HK-2 (cell line): ENCODE measurements around the gene SLC29A3.

ENCODE experiments used
- DNase-seq: peaks from one replicate; pipeline ENCODE4 v3.0.0-alpha.2; 2018; ENCODE audit not compliant: unreplicated experiment

Gene SLC29A3

DNA sequence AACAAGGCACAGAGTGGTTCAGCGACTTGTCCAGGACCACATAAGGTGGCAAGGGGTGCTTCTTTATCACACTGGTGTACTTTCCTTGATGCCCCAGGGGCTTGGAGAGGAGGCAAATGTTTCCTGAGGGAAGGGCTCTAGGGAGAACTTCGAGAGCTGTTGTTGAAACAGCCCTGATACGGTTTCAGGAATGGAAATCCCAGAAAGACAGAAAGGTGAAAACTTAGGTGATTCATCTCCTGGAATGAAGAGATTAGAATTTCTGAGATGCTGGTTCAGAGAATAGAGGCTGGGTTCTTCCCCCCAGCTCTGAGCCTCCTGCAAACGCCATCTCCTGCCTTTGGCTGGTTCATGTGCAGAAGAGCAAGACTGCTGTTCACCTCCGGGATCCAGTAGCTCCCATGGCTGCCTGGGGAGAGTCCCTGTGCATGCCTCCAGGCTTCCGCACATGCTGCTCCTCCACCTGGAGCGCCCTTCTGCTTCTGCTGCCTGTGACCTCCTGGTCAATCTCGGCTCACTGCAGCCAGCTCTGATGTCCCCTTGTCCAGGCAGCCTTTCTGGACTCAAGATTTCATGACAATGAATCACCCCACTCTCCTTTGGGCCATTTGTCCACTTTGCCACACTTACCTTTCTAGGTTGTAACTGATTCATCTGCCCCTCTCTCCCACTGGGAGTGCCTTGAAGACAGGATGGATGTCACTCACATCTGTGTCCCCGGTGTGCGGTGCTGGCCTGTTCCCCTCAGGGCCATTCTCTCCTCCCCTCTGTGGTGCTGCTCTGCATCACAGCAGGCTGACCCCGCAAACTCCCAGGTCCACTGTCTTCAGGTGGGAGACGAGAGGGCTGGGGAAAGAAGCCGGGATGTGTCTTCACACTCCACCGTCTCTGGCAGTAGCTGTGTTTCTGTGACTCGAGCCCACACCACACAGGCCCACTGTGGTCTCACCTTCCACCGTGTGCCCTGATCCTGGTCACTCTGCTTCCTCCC is 74.0 kb downstream of the SLC29A3 start:
- DNase-seq = no peak

DNA sequence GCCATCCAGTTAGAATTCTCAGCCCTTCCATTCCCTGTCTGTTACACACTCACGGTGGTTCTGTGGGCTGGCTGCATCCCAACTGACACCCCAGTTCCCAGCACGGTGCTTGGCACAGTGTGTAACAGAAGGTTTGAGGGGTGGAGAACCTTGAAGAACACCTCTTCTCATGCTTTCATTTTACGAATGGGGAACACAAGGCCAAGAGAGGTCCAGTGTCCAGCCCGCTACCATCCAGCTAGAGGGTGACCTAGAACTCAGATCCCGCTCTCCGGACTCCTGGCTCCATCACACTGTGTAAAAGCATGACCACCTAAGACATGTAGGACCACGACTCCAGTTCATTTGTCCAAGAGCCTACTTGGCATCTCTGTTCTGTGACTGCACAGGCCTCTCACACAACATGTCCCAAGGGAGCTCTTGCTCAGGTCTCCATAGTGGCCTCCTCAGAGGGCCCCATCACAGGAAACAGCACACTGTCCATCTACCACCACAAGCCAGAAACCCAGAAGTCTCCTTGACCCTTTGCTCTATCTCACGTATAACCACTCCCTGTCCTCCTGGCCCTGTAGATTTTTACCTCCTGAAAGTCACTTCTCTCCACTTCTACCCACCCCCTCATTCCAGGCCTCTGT is 74.9 kb downstream of the SLC29A3 start:
- no peak for DNase-seq

DNA sequence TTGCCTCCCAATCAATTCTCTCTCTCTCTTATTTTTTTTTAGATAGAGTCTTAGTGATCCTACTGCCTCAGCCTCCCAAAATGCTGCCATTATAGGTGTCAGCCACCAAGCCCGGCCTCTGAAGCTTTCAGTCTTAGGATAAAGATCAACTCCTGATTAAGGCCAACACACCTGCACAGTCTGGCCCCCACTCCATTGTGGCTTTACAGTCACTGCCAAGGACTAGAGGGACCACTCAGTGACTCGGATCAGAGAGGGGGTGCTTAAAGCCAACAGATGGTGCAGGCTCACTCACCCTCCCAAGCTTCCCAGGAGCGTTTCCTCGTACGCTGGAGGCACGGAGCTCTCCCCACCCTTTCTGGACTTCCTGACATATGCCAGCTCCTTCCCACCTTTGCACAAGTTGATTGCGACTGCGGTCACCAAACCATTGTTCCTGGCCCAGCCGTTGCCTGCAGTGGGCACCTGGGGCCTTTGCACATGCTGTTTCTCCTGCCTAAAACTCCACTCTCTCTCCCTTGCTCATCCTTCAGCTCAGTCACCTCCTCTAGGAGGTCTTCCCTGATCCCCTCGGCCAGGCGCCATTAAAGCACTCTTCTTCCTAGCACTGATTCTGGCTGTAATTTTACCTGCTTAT is 76.0 kb downstream of the SLC29A3 start:
- no peak for DNase-seq

GRCh38 chr10:71395621-71396020 is 76.6 kb downstream of the SLC29A3 start:
- no peak for DNase-seq

GRCh38 chr10:71396084-71396710 is 77.1 kb downstream of the SLC29A3 start:
- no peak for DNase-seq

DNA sequence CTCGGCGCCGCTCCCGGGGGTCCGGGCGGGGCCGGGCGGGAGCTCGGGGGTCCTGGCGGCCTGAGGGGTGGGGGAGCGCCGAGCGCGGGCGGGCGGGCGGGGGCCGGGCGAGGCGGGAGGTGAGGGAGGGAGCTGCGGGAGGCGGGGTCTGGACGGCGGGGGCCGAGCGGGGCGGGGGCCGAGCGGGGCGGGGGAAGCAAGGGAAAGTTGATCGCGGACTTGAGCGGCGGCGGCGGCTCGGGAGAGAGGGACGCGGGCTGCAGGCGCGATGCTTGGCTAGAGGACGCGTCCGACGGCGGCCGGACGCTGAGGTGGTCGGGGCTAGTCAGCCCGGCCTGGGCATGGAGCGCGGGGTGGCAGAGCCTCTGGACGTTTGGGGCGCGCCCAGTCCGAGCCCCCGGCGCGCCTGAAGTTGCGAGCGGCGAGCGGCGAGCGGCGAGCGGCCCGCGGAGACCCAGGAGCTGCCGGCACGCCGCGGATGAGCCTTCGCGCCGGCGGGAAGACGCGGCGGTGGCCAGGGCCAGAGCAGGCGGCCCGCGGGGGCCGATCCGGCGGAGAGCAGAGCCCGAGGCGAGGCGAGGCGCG is 77.7 kb downstream of the SLC29A3 start, which contains the start of gene CDH23:
Gene CDH23 (plus strand): TSS at position 210 of the 585 bp plus-strand sequence. CDS start 42,912 bp downstream, outside the sequence.
- DNase-seq = no peak

DNA sequence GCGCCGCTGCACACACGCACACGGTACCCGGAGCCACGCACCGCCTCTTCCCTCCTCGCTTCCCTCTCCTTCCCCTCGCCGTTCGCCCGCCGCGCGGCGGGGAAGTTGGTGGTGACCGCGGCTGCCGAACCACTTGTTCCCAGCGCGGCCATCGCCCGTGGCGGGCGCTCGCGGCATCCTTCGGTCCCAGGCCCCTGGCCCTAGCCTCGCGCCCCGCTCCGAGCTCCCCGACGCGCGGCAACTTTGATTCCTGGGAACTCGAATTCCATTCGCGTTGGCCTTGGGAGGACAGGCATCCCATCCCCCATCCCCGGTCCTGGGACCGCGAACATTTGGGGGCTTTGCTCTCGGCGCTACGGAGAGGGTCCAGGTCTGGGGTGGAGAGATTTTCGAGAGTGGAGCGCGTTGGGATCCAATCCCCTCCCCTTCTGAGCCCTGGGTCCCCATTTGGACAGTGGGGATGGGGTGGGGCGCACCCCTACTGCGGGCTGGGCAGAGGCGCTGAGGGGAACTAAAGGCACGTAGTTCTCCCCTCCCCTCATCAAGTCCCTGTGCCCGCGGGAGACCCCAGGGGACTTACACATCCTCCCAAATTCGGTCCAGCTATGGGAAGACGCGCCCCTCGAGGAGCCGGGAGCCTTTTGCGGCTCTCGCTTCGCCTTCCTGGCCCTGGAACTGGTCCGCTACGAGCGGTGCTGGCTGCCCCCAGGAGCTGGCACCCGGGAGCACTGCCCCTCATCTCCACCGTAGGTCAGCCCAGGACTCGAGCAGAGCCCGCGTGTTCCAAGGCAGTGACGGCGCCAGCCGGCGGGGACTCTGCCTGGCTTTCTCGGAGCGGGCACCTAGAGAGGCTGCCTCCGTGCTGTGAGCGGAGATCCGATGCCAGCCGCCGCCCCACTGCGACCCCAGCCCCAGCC is 78.5 kb downstream of the SLC29A3 start:
- no peak for DNase-seq

DNA sequence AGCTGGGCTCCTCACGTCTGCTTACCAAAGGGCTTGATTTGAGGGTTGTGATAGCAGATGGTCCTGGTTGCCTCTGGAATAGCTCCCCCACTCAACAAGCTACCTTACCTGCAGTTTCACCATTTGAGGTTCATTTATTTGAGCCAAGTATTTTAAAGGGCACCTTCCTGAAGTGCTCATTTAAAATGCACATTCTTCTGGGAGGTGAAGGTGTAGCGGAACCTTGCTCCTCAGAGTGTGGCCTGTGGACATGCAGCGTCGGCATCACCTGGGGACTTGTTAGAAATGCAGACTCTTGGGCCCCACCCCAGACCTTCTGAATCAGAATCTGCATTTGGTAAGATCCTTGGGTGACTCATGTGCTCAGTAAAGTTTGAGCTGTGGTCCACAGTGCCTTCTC is 79.9 kb downstream of the SLC29A3 start:
- DNase-seq = no peak

- no peak for DNase-seq
Measured at GRCh38 chr10:71399946-71400345, 80.9 kb downstream of the SLC29A3 start.

DNA sequence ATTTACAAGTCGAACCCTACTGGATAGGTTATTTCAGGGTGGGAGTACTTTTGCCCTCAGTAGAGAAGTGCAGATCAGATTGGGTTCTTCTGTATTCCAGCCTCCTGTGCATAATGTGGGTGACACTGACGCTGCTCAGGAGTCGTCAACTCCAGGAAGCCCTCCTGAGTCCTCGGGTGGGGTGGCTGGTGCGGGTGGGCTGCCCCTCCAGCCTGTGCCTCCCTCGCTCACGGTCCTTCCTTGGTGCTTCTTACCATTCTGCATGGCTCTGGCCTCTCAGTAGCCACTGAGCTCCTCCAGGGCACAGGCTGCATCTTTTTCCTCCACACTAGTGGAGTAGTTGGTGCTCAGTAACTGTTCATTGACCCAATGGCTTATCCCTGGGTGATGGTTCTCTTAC is 82.0 kb downstream of the SLC29A3 start:
- no peak for DNase-seq

DNA sequence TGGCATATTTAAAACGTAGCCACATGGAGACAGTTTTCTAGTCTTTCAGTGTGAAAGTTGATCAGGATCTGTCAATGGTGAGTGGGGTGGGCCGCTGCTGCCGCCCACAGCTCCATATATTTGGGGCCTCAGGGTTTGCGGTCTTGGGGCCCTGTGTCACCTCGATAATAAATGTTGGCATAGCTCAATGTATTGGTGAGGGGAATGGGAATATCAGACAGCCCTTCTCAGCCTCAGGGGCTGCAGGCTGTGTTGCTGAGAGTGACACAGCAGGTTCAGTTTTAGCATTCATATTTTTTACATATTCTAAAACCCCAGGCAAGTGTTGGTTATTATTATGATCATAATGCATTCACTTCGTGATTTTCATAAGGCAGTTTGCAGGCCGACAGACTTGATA is 82.9 kb downstream of the SLC29A3 start:
- DNase-seq = no peak

- DNase-seq = no peak
Measured at GRCh38 chr10:71404503-71405295, 85.6 kb downstream of the SLC29A3 start.

- DNase-seq = no peak
Measured at GRCh38 chr10:71406878-71407277, 87.8 kb downstream of the SLC29A3 start.

- DNase-seq = no peak
Measured at GRCh38 chr10:71408436-71409225, 89.6 kb downstream of the SLC29A3 start.

- DNase-seq = no peak
Measured at GRCh38 chr10:71409516-71410104, 90.6 kb downstream of the SLC29A3 start.
